ENCODE measurements around the gene CTNNA3. TPM values are rescaled to one million over a fixed set of nuclear protein-coding genes. Genes with fewer than 3 reads are reported as not detected.
A peak's percentile ranks its signal among the peaks of the same experiment; 100 is the strongest.

The CTNNA3 gene
- total RNA-seq, 4 donors from 2014 or later, result 14.3 to 49.5 (median 24.2) TPM

GRCh38 chr10:66931340-66931948 lies 764.6 kb downstream of the CTNNA3 start:
- Histone ChIP-seq H3K27ac (no peak overlapping the region), H3K4me3 (no peak overlapping the region), H3K9me3 (no peaks in the 10 kb centered on the region), H3K36me3 (no peaks in the 10 kb centered on the region), H3K27me3 (peaks cover 5 to 6% (median 6%) of the 10 kb centered on the region in 3 donors), H3K4me1 (peaks cover 0 to 7% of the 10 kb centered on the region in 2 donors)
- intact Hi-C loops (cut with DNase I; ENCODE audit: low total_unique reads) (no loop called here), in situ Hi-C loops (cut with MboI; ENCODE audit: low sequenced_read_pairs in 4 of 4) (no loop called here)
- ATAC-seq (peak in 1 of 2 donors; percentile 56), DNase-seq (no peak)
- TF ChIP-seq CTCF (IDR thresholded peaks at IDR 0.05 in 4 of 5, conservative IDR thresholded peaks at IDR 0.05 in 1 of 5) (peak; percentile 45 to 80 (median 73)), POLR2A (IDR thresholded peaks at IDR 0.05) (no peak)

GRCh38 chr10:66929375-66929774 lies 766.6 kb downstream of the CTNNA3 start:
- TF ChIP-seq CTCF (IDR thresholded peaks at IDR 0.05 in 4 of 5, conservative IDR thresholded peaks at IDR 0.05 in 1 of 5) (no peak), POLR2A (IDR thresholded peaks at IDR 0.05) (no peak)
- Histone ChIP-seq H3K4me3 (no peak overlapping the region), H3K27ac (no peak overlapping the region), H3K36me3 (no peaks in the 10 kb centered on the region), H3K9me3 (no peaks in the 10 kb centered on the region), H3K4me1 (peaks cover 5 to 15% of the 10 kb centered on the region in 2 donors), H3K27me3 (peaks cover 5 to 6% (median 6%) of the 10 kb centered on the region in 3 donors)
- DNase-seq, result no peak
- intact Hi-C loops (cut with DNase I; ENCODE audit: low total_unique reads), result no loop called here
- ATAC-seq, result no peak
- in situ Hi-C loops (cut with MboI; ENCODE audit: low sequenced_read_pairs in 4 of 4), result no loop called here

- TF ChIP-seq POLR2A (IDR thresholded peaks at IDR 0.05), result no peak
- no peak for TF ChIP-seq CTCF (IDR thresholded peaks at IDR 0.05 in 4 of 5, conservative IDR thresholded peaks at IDR 0.05 in 1 of 5)
- in situ Hi-C loops (cut with MboI; ENCODE audit: low sequenced_read_pairs in 4 of 4), result no loop called here
- DNase-seq (no peak), ATAC-seq (no peak)
- Histone ChIP-seq H3K4me1 (peaks cover 5 to 15% of the 10 kb centered on the region in 2 donors), H3K36me3 (no peaks in the 10 kb centered on the region), H3K27ac (no peak overlapping the region), H3K4me3 (no peak overlapping the region), H3K9me3 (no peaks in the 10 kb centered on the region), H3K27me3 (peaks cover 5 to 6% (median 6%) of the 10 kb centered on the region in 3 donors)
- intact Hi-C loops (cut with DNase I; ENCODE audit: low total_unique reads), result no loop called here
These were observed 767.2 kb downstream of the CTNNA3 start for GRCh38 chr10:66928776-66929175.

GRCh38 chr10:66927971-66928770 lies 767.8 kb downstream of the CTNNA3 start:
- intact Hi-C loops (cut with DNase I; ENCODE audit: low total_unique reads), result no loop called here
- H3K4me1 ChIP-seq, result peaks cover 5 to 15% of the 10 kb centered on the region in 2 donors
- peak overlapping the region in 2 of 4 donors; percentile 10 to 13 for H3K4me3 ChIP-seq
- H3K9me3 ChIP-seq, result no peaks in the 10 kb centered on the region
- in situ Hi-C loops (cut with MboI; ENCODE audit: low sequenced_read_pairs in 4 of 4), result no loop called here
- ATAC-seq (no peak), DNase-seq (no peak)
- H3K36me3 ChIP-seq, result no peaks in the 10 kb centered on the region
- TF ChIP-seq POLR2A (IDR thresholded peaks at IDR 0.05), result no peak
- TF ChIP-seq CTCF (IDR thresholded peaks at IDR 0.05 in 4 of 5, conservative IDR thresholded peaks at IDR 0.05 in 1 of 5), result no peak
- peaks cover 5 to 6% (median 6%) of the 10 kb centered on the region in 3 donors for H3K27me3 ChIP-seq
- H3K27ac ChIP-seq, result no peak overlapping the region
